ENCODE measurements around the gene IGFN1.

The IGFN1 gene

GRCh38 chr1:201215531-201216357 is 25.1 kb downstream of the IGFN1 start:
- no peak for DNase-seq (ENCODE audit: low read depth)
- no peak overlapping the region for H3K4me3 ChIP-seq (ENCODE audit: low read length)
- no peak for TF ChIP-seq CTCF (conservative IDR thresholded peaks at IDR 0.05; ENCODE audit: low read depth, low read length)

GRCh38 chr1:201216395-201217085 is 25.9 kb downstream of the IGFN1 start:
- H3K4me3 ChIP-seq (ENCODE audit: low read length): no peak overlapping the region
- DNase-seq (ENCODE audit: low read depth): no peak
- TF ChIP-seq CTCF (conservative IDR thresholded peaks at IDR 0.05; ENCODE audit: low read depth, low read length): no peak

- H3K4me3 ChIP-seq (ENCODE audit: low read length): no peak overlapping the region
- no peak for TF ChIP-seq CTCF (conservative IDR thresholded peaks at IDR 0.05; ENCODE audit: low read depth, low read length)
- DNase-seq (ENCODE audit: low read depth): no peak
These were observed 26.5 kb downstream of the IGFN1 start for GRCh38 chr1:201217146-201217545.

GRCh38 chr1:201217851-201218250 is 27.2 kb downstream of the IGFN1 start:
- TF ChIP-seq CTCF (conservative IDR thresholded peaks at IDR 0.05; ENCODE audit: low read depth, low read length): no peak
- H3K4me3 ChIP-seq (ENCODE audit: low read length): no peak overlapping the region
- DNase-seq (ENCODE audit: low read depth): no peak

- DNase-seq (ENCODE audit: low read depth): no peak
- TF ChIP-seq CTCF (conservative IDR thresholded peaks at IDR 0.05; ENCODE audit: low read depth, low read length): no peak
- H3K4me3 ChIP-seq (ENCODE audit: low read length): no peak overlapping the region
These were observed 27.8 kb downstream of the IGFN1 start for GRCh38 chr1:201218409-201218808.

- DNase-seq (ENCODE audit: low read depth): no peak
- no peak overlapping the region for H3K4me3 ChIP-seq (ENCODE audit: low read length)
- no peak for TF ChIP-seq CTCF (conservative IDR thresholded peaks at IDR 0.05; ENCODE audit: low read depth, low read length)
These were observed 29.1 kb downstream of the IGFN1 start for GRCh38 chr1:201219481-201220387.

All from retinal pigment epithelial cell (primary cell).